Activated T-helper 1 cell treated with anti-CD3 and anti-CD28 coated beads, Interleukin-2, amount 50 U/mL, for 16 hours (primary cell): ENCODE data around the gene DNAH14.
"Not testable (repeated sequence)": the region's sequence is repeated elsewhere in the genome, so short reads cannot be mapped to it uniquely, and the experiment has no call there.

ENCODE experiments used
- DNase-seq, 2 donors: peaks; one replicate each; pipeline ENCODE4 v3.0.0-alpha.2; 2020; ENCODE audit warnings: low read depth in 1 of 2, low spot score in 1 of 2

DNAH14 gene

DNA sequence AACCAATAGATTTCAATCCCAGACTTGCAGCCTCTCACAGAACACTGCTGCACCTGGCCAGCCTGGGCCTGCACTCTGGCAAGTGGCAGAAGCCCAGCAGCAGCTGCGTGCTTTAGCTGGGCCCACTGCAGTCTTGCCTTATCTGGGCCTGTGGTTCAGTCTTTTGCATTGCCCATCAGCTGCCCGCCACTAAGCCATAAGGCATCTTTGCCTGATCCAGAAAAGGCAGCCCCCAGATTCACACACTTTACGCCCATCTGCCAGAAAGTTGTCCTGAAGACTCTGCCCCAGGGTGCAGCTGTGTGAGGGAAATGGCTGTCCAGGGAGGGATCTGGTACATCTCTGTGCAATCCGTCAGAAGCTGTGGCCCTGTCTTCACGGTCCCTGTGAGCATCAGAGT is 217.0 kb downstream of the DNAH14 start:
- no peak for DNase-seq

- DNase-seq, result not testable (repeated sequence)
Measured at GRCh38 chr1:225147791-225148190, 218.3 kb downstream of the DNAH14 start.

- DNase-seq, result no peak
Measured at GRCh38 chr1:225152061-225152460, 222.6 kb downstream of the DNAH14 start.

GRCh38 chr1:225155555-225155954 is 226.1 kb downstream of the DNAH14 start:
- DNase-seq, result no peak

- no peak for DNase-seq
Measured at GRCh38 chr1:225156254-225156653, 226.8 kb downstream of the DNAH14 start.

GRCh38 chr1:225158291-225158690 is 228.8 kb downstream of the DNAH14 start:
- no peak for DNase-seq

GRCh38 chr1:225159793-225160192 is 230.3 kb downstream of the DNAH14 start:
- no peak for DNase-seq

- not testable (repeated sequence) for DNase-seq
Measured at GRCh38 chr1:225177409-225177808, 247.9 kb downstream of the DNAH14 start.

GRCh38 chr1:225179686-225180085 is 250.2 kb downstream of the DNAH14 start:
- DNase-seq, result no peak

DNA sequence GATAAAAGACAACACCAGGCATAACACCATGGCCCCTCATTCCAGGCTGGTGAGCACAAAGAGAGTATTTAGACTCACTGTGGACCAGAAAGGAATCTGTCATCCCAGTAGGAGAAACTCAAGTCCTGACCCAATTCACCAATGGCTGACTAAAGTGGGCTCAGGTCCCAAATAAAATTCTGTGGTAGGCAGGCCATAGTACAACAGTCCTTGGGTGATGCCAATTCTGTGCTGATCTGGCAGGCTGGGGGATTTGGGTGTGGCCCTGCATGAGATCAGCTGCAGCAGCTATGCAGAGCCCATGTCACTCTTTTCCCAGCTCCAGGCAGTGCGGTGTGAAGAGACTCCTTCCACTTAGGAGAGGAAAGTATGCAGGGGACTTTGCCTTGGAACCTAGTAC is 253.2 kb downstream of the DNAH14 start:
- DNase-seq, result no peak

DNA sequence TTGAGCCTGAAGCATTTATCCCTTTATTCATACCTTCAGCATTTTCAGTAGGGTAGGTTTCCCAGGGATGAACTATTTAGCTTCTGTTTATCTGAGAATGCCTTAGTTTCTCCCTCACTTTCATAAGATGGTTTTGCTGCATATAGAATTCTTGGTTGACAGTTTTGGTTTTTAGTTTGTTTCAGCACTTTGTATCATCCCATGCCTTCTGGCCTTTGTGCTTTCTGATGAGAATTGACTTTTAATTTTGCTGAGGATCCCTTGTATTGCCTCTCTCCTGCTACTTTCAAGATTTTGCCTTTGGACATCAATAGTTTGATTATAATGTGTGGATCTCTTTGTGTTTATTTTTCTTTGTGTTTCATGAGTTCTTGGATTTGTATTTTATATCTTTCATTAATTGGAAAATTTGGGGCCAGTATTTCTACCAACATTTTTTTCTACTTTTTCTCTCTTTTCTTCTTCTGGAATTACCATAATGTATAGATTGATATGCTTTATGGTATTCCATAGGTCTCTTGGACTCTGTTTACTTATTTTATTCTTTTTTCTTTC is 261.8 kb downstream of the DNAH14 start:
- DNase-seq, result no peak

GRCh38 chr1:225201447-225201846 is 272.0 kb downstream of the DNAH14 start:
- DNase-seq, result no peak

GRCh38 chr1:225207791-225208190 is 278.3 kb downstream of the DNAH14 start:
- no peak for DNase-seq

DNA sequence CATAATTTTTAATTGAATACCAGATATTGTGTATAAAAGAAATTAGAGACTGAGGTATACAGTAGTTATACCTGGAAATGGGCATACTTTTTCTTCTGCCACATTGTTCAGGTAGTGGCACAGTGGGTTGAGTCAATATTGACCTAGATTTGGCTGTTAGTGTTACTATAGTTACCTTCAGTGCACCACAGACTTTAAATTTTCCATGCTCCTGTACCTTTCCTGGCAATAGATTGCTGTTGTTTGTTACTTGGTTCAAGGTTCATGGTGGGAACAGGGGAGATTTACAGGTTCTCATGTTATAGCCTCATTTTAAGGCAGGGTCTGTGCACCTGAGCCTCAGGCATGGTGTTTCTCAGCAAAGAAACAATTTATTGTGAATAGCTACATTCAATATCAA is 279.7 kb downstream of the DNAH14 start:
- no peak for DNase-seq

DNA sequence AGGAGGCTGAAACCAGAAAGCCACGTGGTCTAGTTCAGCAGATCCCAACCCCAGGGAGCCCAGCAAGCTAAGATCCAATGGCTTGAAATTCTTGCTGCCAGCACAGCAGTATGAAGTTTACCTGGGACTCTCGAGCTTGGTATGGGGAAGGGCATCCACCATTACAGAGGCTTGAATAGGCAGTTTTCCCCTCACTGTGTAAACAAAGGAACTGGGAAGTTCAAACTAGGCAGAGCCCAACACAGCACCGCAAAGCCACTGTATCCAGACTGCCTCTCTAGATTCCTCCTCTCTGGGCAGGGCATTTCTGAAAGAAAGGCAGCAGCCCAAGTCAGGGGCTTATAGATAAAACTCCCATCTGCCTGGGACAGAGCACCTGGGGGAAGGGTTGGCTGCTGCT is 280.7 kb downstream of the DNAH14 start:
- not testable (repeated sequence) for DNase-seq

DNA sequence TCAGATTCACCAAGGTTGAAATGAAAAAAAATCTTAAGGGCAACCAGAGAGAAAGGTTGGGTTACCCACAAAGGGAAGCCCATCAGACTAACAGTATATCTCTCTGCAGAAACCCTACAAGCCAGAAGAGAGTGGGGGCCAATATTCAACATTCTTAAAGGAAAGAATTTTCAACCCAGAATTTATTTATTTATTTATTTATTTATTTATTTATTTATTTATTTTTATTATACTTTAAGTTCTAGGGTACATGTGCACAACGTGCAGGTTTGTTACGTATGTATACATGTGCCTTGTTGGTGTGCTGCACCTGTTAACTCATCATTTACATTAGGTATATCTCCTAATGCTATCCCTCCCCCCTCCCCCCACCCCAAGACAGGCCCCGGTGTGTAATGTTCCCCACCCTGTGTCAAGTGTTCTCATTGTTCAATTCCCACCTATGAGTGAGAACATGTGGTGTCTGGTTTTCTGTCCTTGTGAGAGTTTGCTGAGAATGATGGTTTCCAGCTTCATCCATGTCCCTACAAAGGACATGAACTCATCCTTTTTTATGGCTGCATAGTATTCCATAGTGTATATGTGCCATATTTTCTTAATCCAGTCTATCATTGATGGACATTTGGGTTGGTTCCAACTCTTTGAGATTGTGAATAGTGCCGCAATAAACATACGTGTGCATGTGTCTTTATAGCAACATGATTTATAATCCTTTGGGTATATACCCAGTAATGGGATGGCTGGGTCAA is 282.4 kb downstream of the DNAH14 start:
- not testable (repeated sequence) for DNase-seq

- DNase-seq, result no peak
Measured at GRCh38 chr1:225224287-225224686, 294.8 kb downstream of the DNAH14 start.

DNA sequence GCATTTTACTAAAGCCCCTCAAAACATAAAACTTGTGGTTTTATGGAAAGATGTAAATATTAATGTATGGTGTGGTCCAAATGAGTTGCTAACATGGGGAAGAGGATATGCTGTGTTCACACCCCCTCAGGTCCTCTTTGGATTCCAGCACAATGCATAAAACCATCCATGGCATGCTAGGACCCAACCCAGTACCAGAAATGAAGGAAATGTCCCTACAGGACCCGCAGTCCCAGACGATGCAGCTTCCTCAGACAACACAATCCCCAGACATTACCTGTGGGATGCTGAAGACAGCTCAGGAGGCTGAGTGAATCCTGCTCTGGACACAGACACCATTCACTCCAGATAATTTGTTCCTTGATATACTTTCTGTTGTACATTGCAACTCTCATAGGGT is 296.2 kb downstream of the DNAH14 start:
- no peak for DNase-seq

DNA sequence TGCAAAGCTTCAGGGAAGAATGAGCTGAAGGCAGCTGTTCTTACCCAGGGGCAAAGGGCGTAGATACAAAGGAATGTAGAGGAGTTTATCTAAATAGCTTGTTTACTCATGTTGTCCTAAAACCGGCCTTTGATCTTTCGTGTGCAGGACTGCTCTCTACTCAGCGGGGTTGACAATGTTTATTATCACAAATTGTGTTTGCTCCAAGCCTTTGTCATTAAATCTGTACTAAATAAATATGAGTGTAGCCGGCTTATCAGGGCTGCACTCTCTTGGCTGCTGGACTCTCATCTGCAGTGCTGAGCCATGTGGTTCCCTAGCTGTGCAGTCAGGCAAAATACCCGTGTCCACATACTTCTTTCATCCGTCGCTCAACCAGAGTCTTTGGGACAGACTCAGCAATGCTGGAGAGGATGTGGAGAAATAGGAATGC is 299.4 kb downstream of the DNAH14 start:
- DNase-seq, result no peak

DNA sequence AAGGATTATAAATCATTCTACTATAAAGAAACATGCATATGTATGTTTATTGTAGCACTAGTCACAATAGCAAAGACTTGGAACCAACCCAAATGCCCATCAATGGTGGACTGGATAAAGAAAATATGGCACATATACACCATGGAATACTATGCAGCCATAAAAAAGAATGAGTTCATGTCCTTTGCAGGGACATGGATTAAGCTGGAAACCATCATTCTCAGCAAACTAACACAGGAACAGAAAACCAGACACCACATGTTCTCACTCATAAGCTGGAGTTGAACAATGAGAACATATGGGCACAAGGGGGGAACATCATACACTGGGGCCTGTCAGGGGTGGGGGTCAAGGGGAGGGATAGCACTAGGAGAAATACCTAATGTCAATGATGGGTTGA is 300.0 kb downstream of the DNAH14 start:
- DNase-seq, result not testable (repeated sequence)

DNA sequence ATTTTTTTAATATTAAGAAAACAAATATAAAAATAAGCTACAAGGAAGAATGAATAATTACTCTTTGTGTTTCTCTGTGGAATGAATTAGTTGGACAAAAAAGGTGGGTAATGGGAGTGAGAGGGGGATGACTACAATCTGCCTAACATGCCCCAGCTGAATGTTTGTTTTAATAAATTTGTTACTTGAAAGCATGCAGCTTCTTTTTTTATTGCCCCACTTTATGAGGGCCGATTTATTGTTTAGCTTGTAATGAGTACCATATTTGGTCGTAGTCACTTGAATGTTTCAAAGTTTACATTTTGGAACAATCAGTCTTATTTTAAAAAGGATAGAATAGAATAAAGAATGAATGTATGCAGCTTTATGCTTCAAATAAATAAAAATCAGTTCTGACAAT is 301.0 kb downstream of the DNAH14 start:
- no peak for DNase-seq

GRCh38 chr1:225232930-225233329 is 303.5 kb downstream of the DNAH14 start:
- DNase-seq, result not testable (repeated sequence)

GRCh38 chr1:225242611-225243010 is 313.1 kb downstream of the DNAH14 start:
- DNase-seq, result no peak
